Measurements from ENCODE around the gene CYP27B1. TPM values are rescaled to one million over a fixed set of nuclear protein-coding genes. Genes with fewer than 3 reads are reported as not detected.
"Not testable (repeated sequence)": the region's sequence is repeated elsewhere in the genome, so short reads cannot be mapped to it uniquely, and the experiment has no call there.

Gene CYP27B1
- total RNA-seq, 1 donor from 2014 or later: 2.4 TPM

DNA sequence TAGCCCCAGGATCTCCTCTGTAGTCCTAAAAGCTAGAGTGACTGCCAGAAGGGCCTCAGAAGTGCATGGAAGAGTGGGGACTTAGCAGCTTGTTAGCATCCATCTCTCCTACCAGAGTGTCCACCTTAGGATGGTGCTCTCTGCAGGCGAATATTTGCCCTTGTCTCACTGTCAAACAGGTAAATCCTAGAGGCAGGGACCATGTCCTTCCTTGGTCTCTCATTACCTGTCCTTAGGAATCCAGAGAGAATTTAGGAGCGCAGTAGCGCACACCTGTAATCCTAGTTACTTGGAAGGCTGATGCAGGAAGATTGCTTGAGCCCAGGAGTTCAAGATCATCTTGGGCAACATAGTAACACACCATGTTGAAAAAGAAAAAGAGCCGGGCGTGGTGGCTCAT is 49.7 kb downstream of the CYP27B1 start:
- Mint-ChIP-seq H3K4me3 (no peak overlapping the region), H3K9me3 (no peaks in the 10 kb centered on the region), H3K36me3 (ENCODE audit: low read depth) (peaks cover 81% of the 10 kb centered on the region), H3K27me3 (no peaks in the 10 kb centered on the region), H3K4me1 (peaks cover 12% of the 10 kb centered on the region), H3K27ac (no peak overlapping the region)
- POLR2A ChIA-PET: no interaction called here
- TF ChIP-seq, protein P1, sequence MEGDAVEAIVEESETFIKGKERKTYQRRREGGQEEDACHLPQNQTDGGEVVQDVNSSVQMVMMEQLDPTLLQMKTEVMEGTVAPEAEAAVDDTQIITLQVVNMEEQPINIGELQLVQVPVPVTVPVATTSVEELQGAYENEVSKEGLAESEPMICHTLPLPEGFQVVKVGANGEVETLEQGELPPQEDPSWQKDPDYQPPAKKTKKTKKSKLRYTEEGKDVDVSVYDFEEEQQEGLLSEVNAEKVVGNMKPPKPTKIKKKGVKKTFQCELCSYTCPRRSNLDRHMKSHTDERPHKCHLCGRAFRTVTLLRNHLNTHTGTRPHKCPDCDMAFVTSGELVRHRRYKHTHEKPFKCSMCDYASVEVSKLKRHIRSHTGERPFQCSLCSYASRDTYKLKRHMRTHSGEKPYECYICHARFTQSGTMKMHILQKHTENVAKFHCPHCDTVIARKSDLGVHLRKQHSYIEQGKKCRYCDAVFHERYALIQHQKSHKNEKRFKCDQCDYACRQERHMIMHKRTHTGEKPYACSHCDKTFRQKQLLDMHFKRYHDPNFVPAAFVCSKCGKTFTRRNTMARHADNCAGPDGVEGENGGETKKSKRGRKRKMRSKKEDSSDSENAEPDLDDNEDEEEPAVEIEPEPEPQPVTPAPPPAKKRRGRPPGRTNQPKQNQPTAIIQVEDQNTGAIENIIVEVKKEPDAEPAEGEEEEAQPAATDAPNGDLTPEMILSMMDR (IDR thresholded peaks at IDR 0.05): no peak
- CTCF ChIA-PET: no interaction called here
- DNase-seq: no peak
- intact Hi-C loops (cut with micrococcal nuclease): no loop called here
- no peak for ATAC-seq (ENCODE audit: low read depth)

DNA sequence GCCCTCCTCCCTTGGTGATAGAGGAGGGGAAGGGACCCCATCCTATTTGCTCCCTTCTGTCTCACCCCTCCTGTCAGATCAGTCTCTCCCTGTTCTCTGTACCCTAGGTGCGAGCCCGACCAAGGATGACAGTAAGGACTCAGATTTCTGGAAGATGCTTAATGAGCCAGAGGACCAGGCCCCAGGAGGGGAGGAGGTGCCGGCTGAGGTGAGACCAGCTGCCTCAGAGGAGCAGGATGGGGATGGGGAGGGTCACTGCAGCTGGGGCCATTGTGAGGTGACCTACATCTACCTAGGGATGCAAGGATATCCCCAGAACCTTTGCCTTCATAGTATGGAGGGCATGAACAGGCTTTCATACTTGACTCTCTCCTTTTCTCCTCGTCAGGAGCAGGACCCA is 50.6 kb downstream of the CYP27B1 start:
- no peak for DNase-seq
- no peak overlapping the region for H3K27ac Mint-ChIP-seq
- no peak overlapping the region for H3K4me3 Mint-ChIP-seq
- peaks cover 80% of the 10 kb centered on the region for H3K36me3 Mint-ChIP-seq (ENCODE audit: low read depth)
- TF ChIP-seq, protein P1 (IDR thresholded peaks at IDR 0.05): no peak
- POLR2A ChIA-PET: interaction anchor here (0.7 to 1.5 kb wide), 2 partner anchors 22 to 56 kb away, joined by 3 read pairs; partner anchors contain the start of genes EEF1AKMT3 and OS9
- peaks cover 12% of the 10 kb centered on the region for H3K4me1 Mint-ChIP-seq
- ATAC-seq (ENCODE audit: low read depth): no peak
- intact Hi-C loops (cut with micrococcal nuclease): no loop called here
- no peaks in the 10 kb centered on the region for H3K9me3 Mint-ChIP-seq
- no peaks in the 10 kb centered on the region for H3K27me3 Mint-ChIP-seq
- CTCF ChIA-PET: no interaction called here

DNA sequence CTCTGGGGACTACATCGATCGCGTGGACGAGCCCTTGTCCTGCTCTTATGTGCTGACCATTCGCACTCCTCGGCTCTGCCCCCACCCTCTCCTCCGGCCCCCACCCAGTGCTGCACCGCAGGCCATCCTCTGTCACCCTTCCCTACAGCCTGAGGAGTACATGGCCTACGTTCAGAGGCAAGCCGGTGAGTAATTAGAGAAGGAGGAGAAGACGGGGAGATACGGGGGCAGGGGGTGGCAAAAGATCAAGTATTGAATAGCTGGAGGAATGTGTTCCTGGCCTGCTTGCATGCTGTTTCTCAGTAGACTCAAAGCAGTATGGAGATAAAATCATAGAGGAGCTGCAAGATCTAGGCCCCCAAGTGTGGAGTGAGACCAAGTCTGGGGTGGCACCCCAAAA is 51.1 kb downstream of the CYP27B1 start:
- peak overlapping the region; percentile 1 for H3K4me3 Mint-ChIP-seq
- no peaks in the 10 kb centered on the region for H3K9me3 Mint-ChIP-seq
- intact Hi-C loops (cut with micrococcal nuclease): no loop called here
- ATAC-seq (ENCODE audit: low read depth): no peak
- ChIA-PET POLR2A (interaction anchor here (1.5 kb wide), 1 partner anchor 22 kb away, joined by 3 read pairs; the partner anchor contains the start of gene OS9), CTCF (no interaction called here)
- TF ChIP-seq, protein P1 (IDR thresholded peaks at IDR 0.05): no peak
- no peaks in the 10 kb centered on the region for H3K27me3 Mint-ChIP-seq
- no peak for DNase-seq
- H3K36me3 Mint-ChIP-seq (ENCODE audit: low read depth): peaks cover 76% of the 10 kb centered on the region
- H3K27ac Mint-ChIP-seq: no peak overlapping the region
- peaks cover 12% of the 10 kb centered on the region for H3K4me1 Mint-ChIP-seq

DNA sequence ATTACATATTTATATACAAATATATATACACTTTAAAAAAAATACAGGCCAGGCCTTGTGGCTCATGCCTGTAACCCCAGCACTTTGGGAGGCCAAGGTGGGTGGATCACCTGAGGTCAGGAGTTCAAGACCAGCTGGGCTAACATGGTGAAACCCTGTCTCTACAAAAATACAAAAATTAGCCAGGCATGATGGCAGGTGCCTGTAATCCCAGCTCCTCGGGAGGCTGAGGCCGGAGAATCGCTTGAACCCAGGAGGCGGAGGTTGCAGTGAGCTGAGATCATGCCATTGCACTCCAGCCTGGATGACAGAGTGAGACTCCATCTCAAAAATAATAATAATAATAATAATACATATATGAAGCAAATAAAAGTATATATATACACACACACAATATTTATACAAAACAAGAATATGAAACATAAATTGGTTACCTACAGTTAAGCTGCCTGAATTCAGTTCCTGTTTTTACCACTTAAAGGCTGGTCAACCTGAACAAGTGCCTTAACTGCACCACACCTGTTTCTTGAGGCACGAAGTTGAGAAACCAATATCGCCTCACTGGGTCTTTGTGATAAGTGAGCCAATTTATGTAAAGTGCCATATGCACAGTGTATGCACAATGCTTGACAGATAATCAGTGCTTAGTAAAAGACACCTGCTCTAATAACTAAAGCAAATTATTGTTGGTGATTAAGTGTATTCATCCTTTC is 51.7 kb downstream of the CYP27B1 start:
- ATAC-seq (ENCODE audit: low read depth): peak; percentile 84
- H3K4me3 Mint-ChIP-seq: peak overlapping the region; percentile 1
- DNase-seq: not testable (repeated sequence)

DNA sequence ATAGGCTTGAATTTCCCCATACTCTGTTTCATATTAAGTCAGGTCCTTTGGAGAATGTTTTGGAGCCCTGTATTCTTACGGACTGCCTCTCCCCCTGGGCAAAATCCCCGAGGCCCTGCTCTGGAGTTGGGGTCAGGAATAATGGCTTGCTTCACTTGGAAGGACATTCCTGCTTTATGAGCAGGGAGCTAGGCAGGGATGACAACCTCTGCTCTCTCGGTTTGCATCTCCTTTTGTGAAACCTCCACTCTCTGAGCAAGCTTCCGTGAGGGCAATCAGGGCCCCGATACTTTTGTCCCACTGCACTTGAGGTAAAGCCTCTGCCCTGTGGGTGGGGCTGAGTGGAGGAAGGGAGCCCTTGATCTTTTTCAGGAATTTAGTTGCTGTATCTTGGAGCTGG is 53.7 kb downstream of the CYP27B1 start:
- H3K4me1 Mint-ChIP-seq: peaks cover 16% of the 10 kb centered on the region
- H3K9me3 Mint-ChIP-seq: no peaks in the 10 kb centered on the region
- no peak overlapping the region for H3K4me3 Mint-ChIP-seq
- intact Hi-C loops (cut with micrococcal nuclease): no loop called here
- H3K27ac Mint-ChIP-seq: no peak overlapping the region
- TF ChIP-seq, protein P1 (IDR thresholded peaks at IDR 0.05): no peak
- POLR2A ChIA-PET: interaction anchor here (0.6 kb wide), 1 partner anchor 9 kb away, joined by 7 read pairs; no protein-coding TSS in a partner anchor
- peaks cover 68% of the 10 kb centered on the region for H3K36me3 Mint-ChIP-seq (ENCODE audit: low read depth)
- no peaks in the 10 kb centered on the region for H3K27me3 Mint-ChIP-seq
- CTCF ChIA-PET: no interaction called here
- DNase-seq (no peak), ATAC-seq (ENCODE audit: low read depth) (no peak)

More for the DNA sequence above, 51.7 kb downstream of the CYP27B1 start:
- H3K9me3 Mint-ChIP-seq; CTCF ChIA-PET; intact Hi-C loops (cut with micrococcal nuclease); H3K27ac Mint-ChIP-seq; H3K27me3 Mint-ChIP-seq: not testable (repeated sequence)
- POLR2A ChIA-PET: interaction anchor here (1.5 kb wide), 1 partner anchor 21 kb away, joined by 3 read pairs; the partner anchor contains the start of gene OS9
- H3K4me1 Mint-ChIP-seq: peaks cover 14% of the 10 kb centered on the region
- peaks cover 73% of the 10 kb centered on the region for H3K36me3 Mint-ChIP-seq (ENCODE audit: low read depth)
